Right forelimb (tissue), 1 donor: ENCODE data around the gene SH2B2.
"Not testable (repeated sequence)": the region's sequence is repeated elsewhere in the genome, so short reads cannot be mapped to it uniquely, and the experiment has no call there.

Experiments
- DNase-seq: peaks from one replicate; pipeline ENCODE4 v3.0.0-alpha.2; 2018

Gene SH2B2

GRCh38 chr7:102287111-102287980 is 678 bp downstream of the SH2B2 start:
- DNase-seq, result no peak

GRCh38 chr7:102287981-102288278 is 1.3 kb downstream of the SH2B2 start:
- DNase-seq, result no peak

GRCh38 chr7:102288285-102288930 is 1.7 kb downstream of the SH2B2 start:
- no peak for DNase-seq

GRCh38 chr7:102289057-102289456 is 2.4 kb downstream of the SH2B2 start:
- DNase-seq, result no peak

- no peak for DNase-seq
Observed at GRCh38 chr7:102291056-102291915, 4.6 kb downstream of the SH2B2 start.

- DNase-seq, result no peak
Observed at GRCh38 chr7:102291916-102292267, 5.2 kb downstream of the SH2B2 start.

GRCh38 chr7:102292813-102293798 is 6.4 kb downstream of the SH2B2 start:
- no peak for DNase-seq

GRCh38 chr7:102294589-102294988 is 7.9 kb downstream of the SH2B2 start:
- no peak for DNase-seq

GRCh38 chr7:102295346-102296178 is 8.9 kb downstream of the SH2B2 start:
- DNase-seq, result no peak

GRCh38 chr7:102296179-102296438 is 9.4 kb downstream of the SH2B2 start:
- DNase-seq, result no peak

GRCh38 chr7:102296514-102296913 is 9.8 kb downstream of the SH2B2 start:
- DNase-seq, result no peak

GRCh38 chr7:102297487-102298218 is 11.0 kb downstream of the SH2B2 start:
- DNase-seq, result no peak

GRCh38 chr7:102300643-102301221 is 14.1 kb downstream of the SH2B2 start:
- DNase-seq, result no peak

- DNase-seq, result not testable (repeated sequence)
Observed at GRCh38 chr7:102301367-102301766, 14.7 kb downstream of the SH2B2 start.

- no peak for DNase-seq
Observed at GRCh38 chr7:102302025-102302424, 15.4 kb downstream of the SH2B2 start.

GRCh38 chr7:102303669-102304422 is 17.2 kb downstream of the SH2B2 start:
- DNase-seq, result peak; percentile 67

- no peak for DNase-seq
Observed at GRCh38 chr7:102304668-102305067, 18.0 kb downstream of the SH2B2 start.

- DNase-seq, result no peak
Observed at GRCh38 chr7:102305414-102306268, 19.0 kb downstream of the SH2B2 start.
